Fibroblast of lung (primary cell): ENCODE measurements around the gene DNAH6. TPM values are rescaled to one million over a fixed set of nuclear protein-coding genes. Genes with fewer than 3 reads are reported as not detected.

Experiments used
- DNase-seq, 2 donors: peaks; one replicate each; pipeline versions ENCODE4 v3.0.0 to v3.0.0-alpha.2; 2010; ENCODE audit warnings: low read depth in 2 of 2
- H2AFZ ChIP-seq: 2 replicates; pipeline ENCODE4 v1.5.1; 2012; ENCODE audit warnings: low read length, control low read depth, inconsistent platforms
- H3K27ac ChIP-seq: 2 replicates; pipeline ENCODE4 v1.5.1; 2011; ENCODE audit warnings: low read length, control low read depth; ENCODE audit not compliant: insufficient read depth
- H3K27me3 ChIP-seq: 2 replicates; pipeline ENCODE4 v1.5.1; 2011; ENCODE audit warnings: mild to moderate bottlenecking, low read length; ENCODE audit not compliant: control insufficient read depth, insufficient read depth
- H3K36me3 ChIP-seq: 2 replicates; pipeline ENCODE4 v1.5.1; 2011; ENCODE audit warnings: low read length; ENCODE audit not compliant: control insufficient read depth, insufficient read depth
- H3K4me1 ChIP-seq: 2 replicates; pipeline ENCODE4 v1.5.1; 2011; ENCODE audit warnings: low read length; ENCODE audit not compliant: control insufficient read depth, insufficient read depth; ENCODE audit errors: extremely low read depth
- H3K4me2 ChIP-seq: 2 replicates; pipeline ENCODE4 v1.5.1; 2011; ENCODE audit warnings: low read length, control low read depth; ENCODE audit not compliant: insufficient read depth; ENCODE audit errors: extremely low read depth
- H3K4me3 ChIP-seq, 4 experiments: fragments of 200-600 bp in 1 of 4; sonication (generic) in 1 of 4; replicated peaks in 1 of 4; 2 replicates each; pipeline ENCODE4 v1.5.1; 2011 to 2016; ENCODE audit warnings: low read length in 4 of 4, low read depth in 3 of 4, mild to moderate bottlenecking in 3 of 4, control low read depth in 2 of 4, inconsistent platforms in 1 of 4, mixed read lengths in 1 of 4; ENCODE audit not compliant: insufficient read depth in 1 of 4; ENCODE audit errors: control extremely low read depth in 1 of 4
- H3K79me2 ChIP-seq: 2 replicates; pipeline ENCODE4 v1.5.1; 2012; ENCODE audit warnings: mild to moderate bottlenecking, low read length, inconsistent platforms; ENCODE audit not compliant: control insufficient read depth, insufficient read depth
- H3K9ac ChIP-seq: 2 replicates; pipeline ENCODE4 v1.5.1; 2011; ENCODE audit warnings: mild to moderate bottlenecking, low read length, control low read depth; ENCODE audit not compliant: insufficient read depth
- H3K9me3 ChIP-seq: 2 replicates; pipeline ENCODE4 v1.5.1; 2012; ENCODE audit warnings: low read depth, low read length; ENCODE audit not compliant: control insufficient read depth, insufficient read depth
- H4K20me1 ChIP-seq: 2 replicates; pipeline ENCODE4 v1.5.1; 2011; ENCODE audit warnings: low read length; ENCODE audit not compliant: control insufficient read depth, insufficient read depth; ENCODE audit errors: extremely low read depth
- EZH2 ChIP-seq: IDR thresholded peaks from 2 replicates; pipeline ENCODE4 v1.5.1; 2012; ENCODE audit warnings: low read length, control low read depth, mild to moderate bottlenecking; ENCODE audit errors: missing control alignments
- polyA plus RNA-seq, 2 donors: library from polyadenylated mRNA; depleted of rRNA in 1 of 2; stranded (reverse) in 1 of 2; unstranded in 1 of 2; fragments of >200 nt; gene quantifications; 2 replicates each; pipeline ENCODE4 v1.2.1, GENCODE V29; 2011 to 2012; ENCODE audit warnings: missing spikeins in 1 of 2
- total RNA-seq: library from RNA; depleted of rRNA; stranded (reverse); fragments of >200 nt; gene quantifications from 2 replicates; pipeline ENCODE4 v1.2.1, GENCODE V29; 2014
- TF ChIP-seq, protein P1 (sequence below), 2 donors: IDR thresholded peaks in 1 of 2; conservative IDR thresholded peaks in 1 of 2; 1 replicate in 1 of 2; 2 replicates in 1 of 2; pipeline ENCODE4 v1.5.1; 2011 to 2012; ENCODE audit warnings: low read length in 2 of 2, control low read depth in 1 of 2, inconsistent platforms in 1 of 2, low read depth in 1 of 2, mild to moderate bottlenecking in 1 of 2

DNAH6 gene
- total and polyA plus RNA-seq, 2 donors (not counting 1 experiment from before 2014, with no cell fraction given), result under 0.01 to 0.01 TPM

GRCh38 chr2:84493514-84493913, 22.8 kb upstream of the DNAH6 start:
- Histone ChIP-seq H3K4me1 (peaks cover 3% of the 10 kb centered on the region), H2AFZ (no peak overlapping the region), H4K20me1 (no peaks in the 10 kb centered on the region), H3K27me3 (no peaks in the 10 kb centered on the region), H3K9me3 (no peaks in the 10 kb centered on the region), H3K27ac (peak overlapping the region; percentile 46), H3K4me2 (no peak overlapping the region), H3K9ac (no peak overlapping the region), H3K79me2 (no peaks in the 10 kb centered on the region), H3K4me3 (no peak overlapping the region), H3K36me3 (no peaks in the 10 kb centered on the region)
- TF ChIP-seq EZH2, result no peak
- TF ChIP-seq, protein P1, sequence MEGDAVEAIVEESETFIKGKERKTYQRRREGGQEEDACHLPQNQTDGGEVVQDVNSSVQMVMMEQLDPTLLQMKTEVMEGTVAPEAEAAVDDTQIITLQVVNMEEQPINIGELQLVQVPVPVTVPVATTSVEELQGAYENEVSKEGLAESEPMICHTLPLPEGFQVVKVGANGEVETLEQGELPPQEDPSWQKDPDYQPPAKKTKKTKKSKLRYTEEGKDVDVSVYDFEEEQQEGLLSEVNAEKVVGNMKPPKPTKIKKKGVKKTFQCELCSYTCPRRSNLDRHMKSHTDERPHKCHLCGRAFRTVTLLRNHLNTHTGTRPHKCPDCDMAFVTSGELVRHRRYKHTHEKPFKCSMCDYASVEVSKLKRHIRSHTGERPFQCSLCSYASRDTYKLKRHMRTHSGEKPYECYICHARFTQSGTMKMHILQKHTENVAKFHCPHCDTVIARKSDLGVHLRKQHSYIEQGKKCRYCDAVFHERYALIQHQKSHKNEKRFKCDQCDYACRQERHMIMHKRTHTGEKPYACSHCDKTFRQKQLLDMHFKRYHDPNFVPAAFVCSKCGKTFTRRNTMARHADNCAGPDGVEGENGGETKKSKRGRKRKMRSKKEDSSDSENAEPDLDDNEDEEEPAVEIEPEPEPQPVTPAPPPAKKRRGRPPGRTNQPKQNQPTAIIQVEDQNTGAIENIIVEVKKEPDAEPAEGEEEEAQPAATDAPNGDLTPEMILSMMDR (conservative IDR thresholded peaks at IDR 0.05 in 1 of 2, IDR thresholded peaks at IDR 0.05 in 1 of 2; ENCODE audit: low read depth in 1 of 2, low read length in 2 of 2), result no peak
- DNase-seq, result peak; percentile 81 to 94

DNA sequence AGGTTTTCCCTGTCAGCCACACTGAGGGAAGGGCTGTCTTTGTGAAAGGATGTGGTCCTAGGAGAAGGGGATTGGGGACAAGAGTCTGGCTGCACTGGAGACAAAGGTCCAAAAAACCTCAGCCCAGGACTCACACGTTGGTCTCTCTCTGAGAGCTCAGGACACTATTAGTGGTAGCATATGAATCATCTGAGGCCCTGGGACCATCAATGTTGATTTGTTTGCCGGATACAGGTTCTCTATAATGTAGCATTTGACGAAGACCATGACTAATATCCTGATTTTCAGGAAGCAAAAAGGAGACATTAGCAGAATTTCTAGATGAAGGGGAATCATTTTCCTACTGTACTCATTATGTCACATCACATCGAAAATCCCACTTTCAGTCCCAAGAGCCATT, 22.2 kb upstream of the DNAH6 start:
- Histone ChIP-seq H2AFZ (no peak overlapping the region), H3K79me2 (no peaks in the 10 kb centered on the region), H4K20me1 (no peaks in the 10 kb centered on the region), H3K9me3 (no peaks in the 10 kb centered on the region), H3K4me3 (no peak overlapping the region), H3K9ac (no peak overlapping the region), H3K4me2 (no peak overlapping the region), H3K27ac (peak overlapping the region; percentile 46), H3K4me1 (peaks cover 3% of the 10 kb centered on the region), H3K36me3 (no peaks in the 10 kb centered on the region), H3K27me3 (no peaks in the 10 kb centered on the region)
- peak in 1 of 2 donors; percentile 58 for DNase-seq
- TF ChIP-seq EZH2, result no peak
- TF ChIP-seq, protein P1 (conservative IDR thresholded peaks at IDR 0.05 in 1 of 2, IDR thresholded peaks at IDR 0.05 in 1 of 2; ENCODE audit: low read depth in 1 of 2, low read length in 2 of 2), result no peak

DNA sequence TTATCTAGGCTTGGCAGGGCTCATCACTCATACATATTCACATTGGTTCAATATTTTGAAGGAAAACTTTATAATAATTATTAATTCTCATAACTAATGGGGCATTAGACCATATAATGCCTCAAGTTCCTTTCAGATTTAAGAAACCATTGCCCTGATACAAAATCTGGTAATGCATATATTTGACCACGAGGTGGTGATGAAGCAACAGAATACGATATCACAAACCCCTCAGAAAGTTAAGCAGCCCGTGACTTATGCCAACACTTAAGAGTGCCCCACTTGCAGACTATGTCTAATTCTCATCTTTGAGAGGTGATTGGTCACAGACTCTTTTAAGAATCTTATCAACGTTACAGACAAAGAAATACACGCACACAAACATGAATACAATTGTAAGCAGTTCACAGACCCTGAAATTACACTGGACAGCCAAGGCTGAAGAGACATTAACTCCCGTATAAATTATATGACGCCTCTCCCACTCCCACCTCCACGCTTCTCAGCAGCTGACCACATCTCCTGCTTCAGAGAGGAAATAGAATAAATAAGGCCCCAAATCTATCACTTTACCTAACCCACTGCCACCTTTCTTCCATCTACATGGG, 20.7 kb upstream of the DNAH6 start:
- peak; percentile 63 to 86 for DNase-seq
- Histone ChIP-seq H3K27me3 (no peaks in the 10 kb centered on the region), H2AFZ (no peak overlapping the region), H3K4me3 (no peak overlapping the region), H3K79me2 (no peaks in the 10 kb centered on the region), H4K20me1 (no peaks in the 10 kb centered on the region), H3K9me3 (no peaks in the 10 kb centered on the region), H3K4me1 (peaks cover 3% of the 10 kb centered on the region), H3K4me2 (no peak overlapping the region), H3K9ac (no peak overlapping the region), H3K36me3 (no peaks in the 10 kb centered on the region), H3K27ac (no peak overlapping the region)
- no peak for TF ChIP-seq EZH2
- TF ChIP-seq, protein P1 (conservative IDR thresholded peaks at IDR 0.05 in 1 of 2, IDR thresholded peaks at IDR 0.05 in 1 of 2; ENCODE audit: low read depth in 1 of 2, low read length in 2 of 2), result peak; percentile 57 to 66
